Loucy (cell line): ENCODE data around the gene RGSL1.

Experiments
- H2AFZ ChIP-seq: fragments of 200-600 bp; sonication (generic); 2 replicates; pipeline ENCODE4 v1.6.0; 2016; ENCODE audit warnings: antibody characterized with exemption, mild to moderate bottlenecking, low read length, moderate library complexity
- H3F3A ChIP-seq: fragments of 200-600 bp; 2 replicates; pipeline ENCODE4 v1.6.0; 2016; ENCODE audit warnings: antibody characterized with exemption, low read depth, mild to moderate bottlenecking
- H3K27me3 ChIP-seq: fragments of 200-600 bp; sonication (generic); 2 replicates; pipeline ENCODE4 v1.6.1; 2014; ENCODE audit warnings: low read length, mild to moderate bottlenecking; ENCODE audit not compliant: insufficient read depth, poor library complexity, severe bottlenecking
- H3K36me3 ChIP-seq: fragments of 200-600 bp; sonication (generic); 2 replicates; pipeline ENCODE4 v1.6.1; 2016; ENCODE audit warnings: low read length; ENCODE audit not compliant: insufficient read depth
- H3K4me1 ChIP-seq: fragments of 200-600 bp; sonication (generic); 2 replicates; pipeline ENCODE4 v1.5.1; 2014; ENCODE audit warnings: low read length, mild to moderate bottlenecking; ENCODE audit not compliant: insufficient read depth, poor library complexity, severe bottlenecking
- H3K4me2 ChIP-seq: fragments of 200-600 bp; sonication (generic); 2 replicates; pipeline ENCODE4 v1.6.0; 2014; ENCODE audit warnings: antibody characterized with exemption, low read length, low read depth, mild to moderate bottlenecking; ENCODE audit not compliant: poor library complexity, severe bottlenecking
- H3K4me3 ChIP-seq: fragments of 200-600 bp; sonication (generic); 2 replicates; pipeline ENCODE4 v1.5.1; 2014; ENCODE audit warnings: low read length, mild to moderate bottlenecking, mixed read lengths; ENCODE audit not compliant: poor library complexity, severe bottlenecking
- H3K79me2 ChIP-seq: fragments of 200-600 bp; sonication (generic); 2 replicates; pipeline ENCODE4 v1.6.1; 2014; ENCODE audit warnings: low read length; ENCODE audit not compliant: insufficient read depth
- H3K9ac ChIP-seq: fragments of 200-600 bp; sonication (generic); 2 replicates; pipeline ENCODE4 v1.6.0; 2014; ENCODE audit warnings: mild to moderate bottlenecking, low read depth, low read length, moderate library complexity; ENCODE audit not compliant: poor library complexity, severe bottlenecking
- H3K9me2 ChIP-seq: fragments of 200-600 bp; sonication (generic); replicated peaks from 2 replicates; pipeline ENCODE4 v1.6.1; 2016; ENCODE audit warnings: low read depth, low read length, mixed read lengths
- H3K9me3 ChIP-seq: fragments of 200-600 bp; sonication (generic); 2 replicates; pipeline ENCODE4 v1.6.1; 2014; ENCODE audit warnings: mild to moderate bottlenecking, antibody characterized with exemption, low read length, low read depth; ENCODE audit not compliant: insufficient read depth
- H4K20me1 ChIP-seq: fragments of 200-600 bp; sonication (generic); 2 replicates; pipeline ENCODE4 v1.6.0; 2014; ENCODE audit warnings: antibody characterized with exemption, low read length, mild to moderate bottlenecking; ENCODE audit not compliant: insufficient read depth, poor library complexity, severe bottlenecking
- CTCF ChIP-seq: fragments of 200-600 bp; sonication (generic); conservative IDR thresholded peaks from 2 replicates; pipeline ENCODE4 v1.5.1; 2014; ENCODE audit warnings: mild to moderate bottlenecking, antibody characterized with exemption, low read length
- EZH2phosphoT487 ChIP-seq: fragments of 200-600 bp; IDR thresholded peaks from 2 replicates; pipeline ENCODE4 v1.6.1; 2018; ENCODE audit warnings: antibody characterized with exemption, mild to moderate bottlenecking, moderate library complexity, borderline replicate concordance

RGSL1 gene

DNA sequence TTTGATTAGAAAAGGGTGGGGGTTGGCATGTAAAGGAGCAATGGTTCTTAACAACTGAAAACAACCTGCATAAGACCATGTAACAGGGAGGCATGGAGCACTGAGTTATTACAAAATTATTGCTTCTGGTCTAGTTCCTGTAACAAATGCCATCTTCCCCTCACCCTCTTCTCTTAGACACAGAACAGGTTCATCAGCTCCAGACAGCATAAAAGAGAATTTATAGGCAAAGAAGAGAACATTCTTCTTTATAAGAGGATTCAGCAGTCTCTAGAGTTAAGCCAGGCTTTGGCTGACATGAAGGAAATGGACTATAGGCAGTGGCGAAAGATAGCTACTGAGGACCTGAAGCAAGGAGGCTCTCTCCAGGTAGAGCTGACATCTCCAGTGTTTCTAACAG, 38.9 kb downstream of the RGSL1 start:
- Histone ChIP-seq H3K4me1 (peaks cover 14% of the 10 kb centered on the region), H3K4me2 (no peak overlapping the region)

GRCh38 chr1:182493063-182493462, 43.1 kb downstream of the RGSL1 start:
- no peaks in the 10 kb centered on the region for H3K36me3 ChIP-seq
- H3K27me3 ChIP-seq, result no peaks in the 10 kb centered on the region
- H3K9me3 ChIP-seq, result no peaks in the 10 kb centered on the region
- H3K4me2 ChIP-seq, result no peak overlapping the region
- no peaks in the 10 kb centered on the region for H3F3A ChIP-seq
- no peaks in the 10 kb centered on the region for H3K79me2 ChIP-seq
- no peak overlapping the region for H2AFZ ChIP-seq
- H3K4me3 ChIP-seq, result no peak overlapping the region
- H4K20me1 ChIP-seq, result no peaks in the 10 kb centered on the region
- H3K9me2 ChIP-seq, result no peaks in the 10 kb centered on the region
- no peaks in the 10 kb centered on the region for H3K4me1 ChIP-seq
- no peak for TF ChIP-seq CTCF
- no peak for TF ChIP-seq EZH2phosphoT487
- H3K9ac ChIP-seq, result no peak overlapping the region

More for the DNA sequence above, 38.9 kb downstream of the RGSL1 start:
- H3K79me2 ChIP-seq, result no peaks in the 10 kb centered on the region
- H3K27me3 ChIP-seq, result no peaks in the 10 kb centered on the region
- H3F3A ChIP-seq, result no peaks in the 10 kb centered on the region
- TF ChIP-seq CTCF (no peak), EZH2phosphoT487 (no peak)
- H3K9me3 ChIP-seq, result no peaks in the 10 kb centered on the region
- H3K36me3 ChIP-seq, result no peaks in the 10 kb centered on the region
- no peak overlapping the region for H3K4me3 ChIP-seq
- no peak overlapping the region for H3K9ac ChIP-seq
- H2AFZ ChIP-seq, result no peak overlapping the region
- H4K20me1 ChIP-seq, result no peaks in the 10 kb centered on the region
- H3K9me2 ChIP-seq, result no peaks in the 10 kb centered on the region

- no peaks in the 10 kb centered on the region for H3K9me2 ChIP-seq
- H3K36me3 ChIP-seq, result no peaks in the 10 kb centered on the region
- no peaks in the 10 kb centered on the region for H3K27me3 ChIP-seq
- no peaks in the 10 kb centered on the region for H3K9me3 ChIP-seq
- TF ChIP-seq CTCF (no peak), EZH2phosphoT487 (no peak)
- H3F3A ChIP-seq, result no peaks in the 10 kb centered on the region
- H3K4me1 ChIP-seq, result no peaks in the 10 kb centered on the region
- no peaks in the 10 kb centered on the region for H3K79me2 ChIP-seq
- no peak overlapping the region for H3K4me3 ChIP-seq
- no peaks in the 10 kb centered on the region for H4K20me1 ChIP-seq
- H2AFZ ChIP-seq, result no peak overlapping the region
- H3K4me2 ChIP-seq, result no peak overlapping the region
- no peak overlapping the region for H3K9ac ChIP-seq
Observed at GRCh38 chr1:182495002-182495401, 45.1 kb downstream of the RGSL1 start.
